CD4-positive, CD25-positive, alpha-beta regulatory T cell (primary cell): Measurements from ENCODE around the gene HHIPL1. TPM values are rescaled to one million over a fixed set of nuclear protein-coding genes. Genes with fewer than 3 reads are reported as not detected.

Source experiments
- ATAC-seq, 2 donors: fragments of 150-1000 bp; cut with Tn5 transposase; one replicate each; pipeline ENCODE4 v1.10.0; 2021; ENCODE audit warnings: low read depth in 2 of 2, moderate number of reproducible peaks in 2 of 2, moderate library complexity in 1 of 2
- DNase-seq, 3 donors: peaks; one replicate each; pipeline versions ENCODE4 v3.0.0 to v3.0.0-alpha.2; 2012 to 2022; ENCODE audit warnings: mixed read lengths in 1 of 3
- H3K27ac ChIP-seq: one replicate; pipeline ENCODE4 v1.7.0; 2013; ENCODE audit warnings: mild to moderate bottlenecking, low read length; ENCODE audit not compliant: insufficient read depth, poor library complexity, severe bottlenecking
- H3K27me3 ChIP-seq: one replicate; pipeline ENCODE4 v1.7.0; 2013; ENCODE audit warnings: low read length; ENCODE audit not compliant: control insufficient read depth, insufficient read depth
- H3K36me3 ChIP-seq: one replicate; pipeline ENCODE4 v1.7.0; 2013; ENCODE audit warnings: mild to moderate bottlenecking, low read length, moderate library complexity; ENCODE audit not compliant: control insufficient read depth, insufficient read depth
- H3K4me1 ChIP-seq: 2 replicates; pipeline ENCODE4 v1.7.0; 2013; ENCODE audit warnings: mild to moderate bottlenecking, low read length; ENCODE audit not compliant: insufficient read depth, control insufficient read depth, poor library complexity, severe bottlenecking
- H3K4me3 ChIP-seq: one replicate; pipeline ENCODE4 v1.7.0; 2013; ENCODE audit warnings: low read depth, mild to moderate bottlenecking, low read length, moderate library complexity
- H3K9me3 ChIP-seq, 2 experiments: 1 replicate in 1 of 2; 2 replicates in 1 of 2; pipeline ENCODE4 v1.7.0; 2013; ENCODE audit warnings: low read length in 2 of 2, mild to moderate bottlenecking in 1 of 2, moderate library complexity in 1 of 2; ENCODE audit not compliant: control insufficient read depth in 2 of 2
- H3K27ac Mint-ChIP-seq, 3 donors: one replicate each; pipeline ENCODE4 v1.8.0; 2020 to 2022; ENCODE audit warnings: mild to moderate bottlenecking in 3 of 3, mixed read lengths in 3 of 3, moderate library complexity in 2 of 3
- H3K27me3 Mint-ChIP-seq: one replicate; pipeline ENCODE4 v1.8.0; 2022; ENCODE audit warnings: mild to moderate bottlenecking, mixed read lengths
- H3K36me3 Mint-ChIP-seq: one replicate; pipeline ENCODE4 v1.8.0; 2020; ENCODE audit warnings: mixed read lengths
- H3K4me1 Mint-ChIP-seq, 4 donors: one replicate each; pipeline ENCODE4 v1.8.0; 2020 to 2022; ENCODE audit warnings: mixed read lengths in 4 of 4, mild to moderate bottlenecking in 1 of 4
- H3K4me3 Mint-ChIP-seq, 4 donors: one replicate each; pipeline ENCODE4 v1.8.0; 2020 to 2022; ENCODE audit warnings: mild to moderate bottlenecking in 4 of 4, mixed read lengths in 4 of 4, moderate library complexity in 3 of 4
- H3K9me3 Mint-ChIP-seq, 7 donors: one replicate each; pipeline ENCODE4 v1.8.0; 2020 to 2022; ENCODE audit warnings: mixed read lengths in 7 of 7, mild to moderate bottlenecking in 3 of 7, moderate library complexity in 2 of 7
- polyA plus RNA-seq, 4 donors: library from polyadenylated mRNA; unstranded; fragments of 300-500 nt; fragmentation: Illumina TruSeq; gene quantifications; one replicate each; pipeline ENCODE4 v1.2.3, GENCODE V29; 2021
- total RNA-seq: library from RNA; stranded (reverse); gene quantifications from one replicate; pipeline ENCODE4 v1.2.3, GENCODE V29; 2022

Gene HHIPL1
- total and polyA plus RNA-seq, 5 donors from 2014 or later, result 0.23 TPM; not detected in 4

DNA sequence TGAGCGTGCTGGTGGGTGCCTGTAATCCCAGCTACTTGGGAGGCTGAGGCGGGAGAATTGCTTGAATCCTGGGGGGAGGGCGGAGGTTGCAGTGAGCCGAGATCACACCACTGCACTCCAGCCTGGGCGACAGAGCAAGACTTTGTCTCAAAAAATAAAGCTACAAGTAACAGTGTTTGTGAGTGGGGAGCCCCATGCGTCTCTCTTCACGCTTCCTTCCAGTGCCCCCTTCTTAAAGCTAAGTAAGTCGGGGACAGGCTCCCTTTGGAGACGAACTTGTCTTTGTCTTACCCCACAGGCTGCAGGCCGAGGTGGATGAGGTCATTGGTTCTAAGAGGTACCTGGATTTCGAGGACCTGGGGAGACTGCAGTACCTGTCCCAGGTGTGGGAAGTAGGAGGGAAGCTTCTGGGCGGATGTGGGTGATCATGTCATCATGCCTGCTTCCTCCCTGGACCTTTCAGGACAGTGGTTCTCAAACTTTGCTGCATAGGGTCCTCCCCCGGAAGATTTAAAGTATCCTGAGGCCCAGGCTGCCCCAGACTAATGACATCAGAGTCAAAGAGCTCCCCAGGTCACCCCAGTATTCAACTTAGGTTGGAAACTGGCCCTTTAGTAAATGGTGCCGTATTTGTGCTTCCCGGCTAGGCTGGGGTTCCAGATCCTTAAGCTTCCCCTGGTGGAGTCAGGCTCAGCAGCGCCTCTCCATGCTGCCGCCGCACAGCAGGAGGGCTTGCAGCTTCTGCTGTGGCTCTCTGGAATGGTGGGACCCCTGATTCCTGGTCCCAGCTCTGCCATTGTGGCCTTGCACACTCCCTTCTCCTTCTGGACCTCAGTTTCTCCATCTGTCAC is 76.2 kb downstream of the HHIPL1 start:
- Histone ChIP-seq H3K9me3 (no peaks in the 10 kb centered on the region), H3K27me3 (no peaks in the 10 kb centered on the region), H3K4me3 (no peak overlapping the region), H3K27ac (no peak overlapping the region), H3K4me1 (no peaks in the 10 kb centered on the region), H3K36me3 (no peaks in the 10 kb centered on the region)
- Mint-ChIP-seq H3K36me3 (no peaks in the 10 kb centered on the region), H3K27ac (no peak overlapping the region), H3K27me3 (no peaks in the 10 kb centered on the region), H3K4me3 (no peak overlapping the region), H3K9me3 (peaks cover 0 to 3% (median 0%) of the 10 kb centered on the region in 7 donors), H3K4me1 (no peaks in the 10 kb centered on the region)
- DNase-seq, result no peak
- ATAC-seq, result no peak

DNA sequence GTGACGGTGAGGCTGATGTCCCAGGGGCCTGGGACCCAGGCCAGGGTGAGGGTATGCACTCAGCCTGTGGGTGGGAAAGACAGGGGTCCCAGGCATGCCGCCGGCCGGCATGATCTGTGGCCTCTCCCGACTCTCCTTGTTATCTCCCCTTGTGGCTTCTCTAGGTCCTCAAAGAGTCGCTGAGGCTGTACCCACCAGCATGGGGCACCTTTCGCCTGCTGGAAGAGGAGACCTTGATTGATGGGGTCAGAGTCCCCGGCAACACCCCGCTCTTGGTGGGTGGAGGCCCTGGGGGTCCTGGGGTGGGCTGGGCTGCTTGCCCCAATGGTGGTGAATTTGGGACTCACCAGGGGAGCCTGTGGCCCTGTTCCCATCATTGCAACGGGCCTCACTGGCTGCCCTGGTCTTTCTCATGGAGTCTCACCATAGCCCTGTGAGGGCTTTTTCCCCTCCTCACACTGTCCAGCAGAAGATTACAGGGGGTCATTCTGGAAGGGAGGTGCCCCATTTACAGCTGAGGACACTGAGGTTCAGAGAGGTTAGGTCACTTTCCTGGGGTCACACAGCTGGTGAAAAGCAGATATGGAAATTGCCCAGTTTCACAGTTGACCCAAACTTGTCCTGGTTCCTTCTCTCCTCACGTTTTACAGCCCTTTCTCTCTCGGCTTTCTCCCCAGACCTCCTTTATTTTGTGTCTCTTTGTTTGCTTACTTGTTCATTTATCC is 77.0 kb downstream of the HHIPL1 start:
- no peaks in the 10 kb centered on the region for H3K4me1 ChIP-seq
- H3K4me3 ChIP-seq, result no peak overlapping the region

DNA sequence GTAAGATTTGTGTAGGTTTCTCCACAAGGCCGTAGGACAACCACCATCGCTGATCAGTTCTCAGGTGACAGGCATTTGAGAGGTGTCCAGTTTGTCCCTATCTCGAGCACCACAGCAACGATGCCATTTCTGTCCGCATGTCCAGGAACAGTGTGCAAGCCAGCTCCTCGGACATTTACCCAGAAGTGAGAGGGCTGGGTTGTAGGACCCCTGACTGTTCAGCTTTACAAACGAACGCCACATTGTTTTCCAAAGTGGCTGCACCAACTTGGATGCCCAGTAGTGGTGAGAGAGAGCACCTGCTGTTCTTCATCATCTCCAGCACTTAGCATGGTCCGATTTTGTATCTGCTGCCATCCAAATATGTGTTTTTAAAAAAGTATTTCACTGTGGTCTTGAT is 77.8 kb downstream of the HHIPL1 start:
- H3K27me3 ChIP-seq, result no peaks in the 10 kb centered on the region
- no peak overlapping the region for H3K27ac Mint-ChIP-seq
- H3K36me3 ChIP-seq, result no peaks in the 10 kb centered on the region
- no peaks in the 10 kb centered on the region for H3K9me3 ChIP-seq
- peaks cover 5% of the 10 kb centered on the region for H3K27me3 Mint-ChIP-seq
- DNase-seq (no peak), ATAC-seq (no peak)
- H3K9me3 Mint-ChIP-seq, result peaks cover 0 to 5% (median 0%) of the 10 kb centered on the region in 7 donors
- no peaks in the 10 kb centered on the region for H3K4me1 Mint-ChIP-seq
- H3K36me3 Mint-ChIP-seq, result no peaks in the 10 kb centered on the region
- no peaks in the 10 kb centered on the region for H3K4me1 ChIP-seq
- no peak overlapping the region for H3K4me3 Mint-ChIP-seq
- no peak overlapping the region for H3K4me3 ChIP-seq
- H3K27ac ChIP-seq, result no peak overlapping the region

More for the DNA sequence above, 77.0 kb downstream of the HHIPL1 start:
- no peaks in the 10 kb centered on the region for H3K4me1 Mint-ChIP-seq
- H3K9me3 Mint-ChIP-seq, result peaks cover 0 to 5% (median 0%) of the 10 kb centered on the region in 7 donors
- Histone ChIP-seq H3K27ac (no peak overlapping the region), H3K27me3 (no peaks in the 10 kb centered on the region), H3K36me3 (no peaks in the 10 kb centered on the region), H3K9me3 (no peaks in the 10 kb centered on the region)
- H3K27me3 Mint-ChIP-seq, result peaks cover 4% of the 10 kb centered on the region
- no peak overlapping the region for H3K4me3 Mint-ChIP-seq
- DNase-seq (no peak), ATAC-seq (no peak)
- H3K36me3 Mint-ChIP-seq, result no peaks in the 10 kb centered on the region
- no peak overlapping the region for H3K27ac Mint-ChIP-seq

DNA sequence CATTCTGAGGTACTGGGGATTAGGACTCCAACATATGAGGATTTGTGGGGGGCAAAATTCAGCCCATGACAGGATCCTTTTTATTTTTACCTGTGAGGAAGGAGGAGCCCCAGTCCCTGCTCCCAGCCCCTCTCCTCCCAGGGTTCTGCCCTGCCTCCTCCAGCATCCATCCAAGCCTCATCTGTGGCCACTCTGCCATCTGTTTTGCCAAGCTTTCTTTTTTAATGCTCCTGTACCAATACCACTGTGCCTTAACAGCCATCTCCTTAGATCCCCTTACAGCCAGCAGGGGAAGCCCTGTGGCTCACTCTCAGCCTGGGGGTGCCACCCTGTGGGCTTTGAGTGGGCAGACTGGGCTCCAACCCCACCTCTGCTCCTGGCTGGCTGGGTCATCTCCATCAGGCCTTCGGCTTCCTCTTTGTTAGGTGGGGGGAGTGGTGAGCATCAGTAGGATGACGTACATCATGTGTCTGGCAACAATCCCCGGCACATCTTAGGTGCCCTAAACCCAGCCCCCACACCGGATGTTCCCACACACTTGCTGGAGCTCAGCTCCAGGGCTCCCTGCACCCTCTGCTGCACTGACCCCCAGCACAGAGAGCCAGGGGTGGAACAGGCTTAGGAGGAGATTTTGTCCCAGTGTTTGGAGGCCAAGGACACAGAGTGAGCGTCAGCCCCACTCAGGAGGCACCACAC is 79.4 kb downstream of the HHIPL1 start:
- no peaks in the 10 kb centered on the region for H3K27me3 ChIP-seq
- peaks cover 15% of the 10 kb centered on the region for H3K27me3 Mint-ChIP-seq
- no peak overlapping the region for H3K4me3 Mint-ChIP-seq
- no peaks in the 10 kb centered on the region for H3K36me3 ChIP-seq
- ATAC-seq (no peak), DNase-seq (no peak)
- peaks cover 0 to 5% (median 0%) of the 10 kb centered on the region in 7 donors for H3K9me3 Mint-ChIP-seq
- no peaks in the 10 kb centered on the region for H3K36me3 Mint-ChIP-seq
- no peak overlapping the region for H3K27ac ChIP-seq
- H3K4me1 ChIP-seq, result no peaks in the 10 kb centered on the region
- H3K9me3 ChIP-seq, result no peaks in the 10 kb centered on the region
- H3K4me1 Mint-ChIP-seq, result no peaks in the 10 kb centered on the region
- H3K27ac Mint-ChIP-seq, result peak overlapping the region in 1 of 3 donors; percentile 67
- no peak overlapping the region for H3K4me3 ChIP-seq

DNA sequence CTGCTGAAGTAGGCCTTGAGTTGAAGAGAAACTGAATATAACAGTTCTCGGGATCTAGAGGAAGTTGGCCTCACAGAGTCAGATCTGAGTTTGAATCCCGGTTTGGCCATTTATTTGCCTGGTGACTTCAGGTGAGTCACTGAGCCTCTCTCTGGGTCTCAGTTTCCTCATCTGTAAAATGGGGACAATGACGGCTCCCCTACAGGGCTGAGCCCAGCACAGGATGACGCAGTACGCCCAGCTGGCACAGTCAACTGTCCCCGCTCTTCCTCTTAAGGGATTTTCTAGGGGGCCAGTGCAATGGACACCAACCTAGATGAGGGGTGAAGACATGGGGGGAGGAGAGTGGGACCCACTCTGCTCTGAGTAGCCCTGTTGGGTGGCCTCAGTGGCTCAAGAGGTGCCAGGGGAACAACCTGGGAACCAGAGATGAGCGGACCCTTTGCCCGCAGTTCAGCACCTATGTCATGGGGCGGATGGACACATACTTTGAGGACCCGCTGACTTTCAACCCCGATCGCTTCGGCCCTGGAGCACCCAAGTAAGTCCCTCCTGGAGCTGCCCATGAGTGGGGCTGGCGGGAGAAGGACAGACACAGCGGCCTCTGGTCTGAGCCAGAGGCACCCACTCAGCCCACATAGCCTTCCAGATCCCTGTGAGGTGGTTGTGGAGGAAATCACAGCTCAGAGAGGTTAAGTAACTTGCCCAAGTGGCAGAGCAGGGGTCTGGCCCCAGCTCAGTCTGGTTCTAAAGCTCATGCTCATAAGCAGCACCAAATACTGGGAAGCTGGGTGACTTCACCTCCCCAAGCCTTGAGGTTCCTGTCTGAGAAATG is 80.2 kb downstream of the HHIPL1 start:
- H3K4me1 Mint-ChIP-seq, result no peaks in the 10 kb centered on the region
- no peak overlapping the region for H3K27ac Mint-ChIP-seq
- H3K9me3 ChIP-seq, result no peaks in the 10 kb centered on the region
- H3K36me3 ChIP-seq, result no peaks in the 10 kb centered on the region
- H3K4me3 ChIP-seq, result no peak overlapping the region
- H3K27ac ChIP-seq, result no peak overlapping the region
- H3K27me3 ChIP-seq, result no peaks in the 10 kb centered on the region
- no peaks in the 10 kb centered on the region for H3K36me3 Mint-ChIP-seq
- H3K4me1 ChIP-seq, result peaks cover 5% of the 10 kb centered on the region
- no peak overlapping the region for H3K4me3 Mint-ChIP-seq
- DNase-seq (no peak), ATAC-seq (no peak)
- H3K9me3 Mint-ChIP-seq, result peaks cover 0 to 5% (median 0%) of the 10 kb centered on the region in 7 donors
- H3K27me3 Mint-ChIP-seq, result peaks cover 19% of the 10 kb centered on the region

DNA sequence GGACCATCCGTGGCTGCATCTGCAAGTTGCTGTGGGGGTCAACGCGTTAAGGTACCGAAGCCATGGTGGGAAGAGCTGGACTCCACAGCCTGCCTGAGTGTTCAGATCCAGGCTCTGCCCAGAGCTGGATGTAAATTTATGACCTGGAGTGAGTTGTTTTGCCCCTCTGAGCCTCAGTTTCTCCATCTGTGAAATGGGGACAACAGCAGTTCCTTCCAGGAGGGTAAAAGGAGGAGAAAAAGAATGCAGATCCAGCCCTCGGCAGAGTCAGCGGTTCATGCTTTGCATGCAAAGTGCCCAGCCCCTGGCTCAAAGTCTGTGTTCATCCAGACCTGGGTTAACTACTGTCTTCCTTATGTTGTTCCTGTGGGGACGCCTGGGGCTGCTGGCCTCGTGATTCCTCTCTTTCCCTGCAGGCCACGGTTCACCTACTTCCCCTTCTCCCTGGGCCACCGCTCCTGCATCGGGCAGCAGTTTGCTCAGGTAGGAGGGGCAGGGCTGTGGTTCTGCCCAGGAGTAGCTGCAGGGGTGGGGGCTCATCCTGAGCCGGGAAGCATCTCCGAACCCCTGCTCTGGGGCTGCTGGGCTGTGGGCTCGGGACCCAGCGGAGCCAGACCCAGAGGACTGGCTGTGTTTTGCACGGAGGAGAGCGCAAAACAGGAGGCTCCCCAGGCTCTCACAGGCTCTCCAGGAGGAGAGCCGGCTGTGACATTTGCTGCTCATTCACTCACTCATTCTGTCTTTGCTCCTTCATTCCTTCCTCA is 81.0 kb downstream of the HHIPL1 start:
- Histone ChIP-seq H3K4me1 (peaks cover 10% of the 10 kb centered on the region), H3K9me3 (no peaks in the 10 kb centered on the region), H3K27ac (no peak overlapping the region), H3K36me3 (no peaks in the 10 kb centered on the region), H3K27me3 (no peaks in the 10 kb centered on the region), H3K4me3 (no peak overlapping the region)
- Mint-ChIP-seq H3K36me3 (no peaks in the 10 kb centered on the region), H3K9me3 (peaks cover 0 to 5% (median 0%) of the 10 kb centered on the region in 7 donors), H3K27me3 (peaks cover 24% of the 10 kb centered on the region), H3K27ac (no peak overlapping the region), H3K4me3 (no peak overlapping the region), H3K4me1 (peaks cover 0 to 2% (median 0%) of the 10 kb centered on the region in 4 donors)
- DNase-seq, result no peak
- no peak for ATAC-seq
